H1 (cell line): ENCODE measurements around the gene CEP76. TPM values are rescaled to one million over a fixed set of nuclear protein-coding genes. Genes with fewer than 3 reads are reported as not detected.

Experiments
- HDAC6 ChIP-seq: IDR thresholded peaks from one replicate; pipeline ENCODE4 v1.7.1; 2012; ENCODE audit warnings: low read depth, mild to moderate bottlenecking, inconsistent platforms, low read length, moderate library complexity
- JUND ChIP-seq: IDR thresholded peaks from 2 replicates; pipeline ENCODE4 v1.6.1; 2011; ENCODE audit warnings: mild to moderate bottlenecking, improper control_type of control experiment, low read length
- RXRA ChIP-seq: IDR thresholded peaks from 2 replicates; pipeline ENCODE4 v1.6.1; 2011; ENCODE audit warnings: low read depth, mild to moderate bottlenecking, low read length, moderate library complexity; ENCODE audit not compliant: insufficient read depth
- polyA plus RNA-seq, 7 experiments: library from polyadenylated mRNA; depleted of rRNA in 3 of 7; stranded (reverse) in 5 of 7; unstranded in 2 of 7; fragments of >200 nt in 5 of 7; fragments of 200-250 nt in 2 of 7; gene quantifications; 1 replicate in 5 of 7; 2 replicates in 1 of 7; 4 replicates in 1 of 7; pipeline versions ENCODE4 v1.2.1 to v1.2.3, GENCODE V29; 2011 to 2013; ENCODE audit warnings: missing spikeins in 2 of 7, mixed read lengths in 2 of 7
- total RNA-seq: library from RNA; stranded (reverse); fragmentation: NEBNext Ultra II Directional; extraction: Animal tissue kit (Norgen Biotek cat#: 25700); gene quantifications from 2 replicates; pipeline ENCODE4 v1.2.1, GENCODE V29; 2021

CEP76 gene
- total and polyA plus RNA-seq, 2 of the 8 experiments (the other 6 are each of a cell fraction or from before 2014, with no cell fraction given): 9.0 to 18.1 TPM

DNA sequence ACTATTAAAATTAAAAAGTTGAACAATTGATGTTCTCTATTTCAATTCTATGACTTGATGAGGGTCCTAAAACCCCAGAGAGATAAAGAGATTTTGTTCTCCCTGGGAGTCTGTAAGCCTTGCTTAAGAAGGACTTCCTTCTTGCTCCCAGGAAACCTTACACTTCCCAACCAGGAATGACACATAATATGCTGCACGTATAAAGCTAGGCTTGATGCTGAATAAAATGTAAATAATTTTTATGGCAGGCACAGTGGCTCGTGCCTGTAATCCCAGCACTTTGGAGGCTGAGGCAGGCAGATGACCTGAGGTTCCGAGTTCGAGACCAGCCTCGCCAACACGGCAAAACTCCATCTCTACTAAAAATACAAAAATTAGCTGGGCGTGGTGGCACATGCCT lies 72.4 kb downstream of the CEP76 start (continued):
- TF ChIP-seq JUND: no peak
- TF ChIP-seq HDAC6: no peak
- TF ChIP-seq RXRA: no peak
